ENCODE measurements around the gene FOXN1.

FOXN1 gene

GRCh38 chr17:28526381-28526780 lies 20.2 kb downstream of the FOXN1 start:
- DNase-seq (ENCODE audit: low spot score), result no peak

- DNase-seq (ENCODE audit: low spot score), result no peak
These were observed 21.1 kb downstream of the FOXN1 start for GRCh38 chr17:28527181-28527681.

GRCh38 chr17:28527859-28528258 lies 21.7 kb downstream of the FOXN1 start:
- no peak for DNase-seq (ENCODE audit: low spot score)

- DNase-seq (ENCODE audit: low spot score), result peak; percentile 42
These were observed 22.3 kb downstream of the FOXN1 start for GRCh38 chr17:28528327-28529012.

GRCh38 chr17:28529013-28529400 lies 22.9 kb downstream of the FOXN1 start:
- DNase-seq (ENCODE audit: low spot score), result no peak

- no peak for DNase-seq (ENCODE audit: low spot score)
These were observed 24.1 kb downstream of the FOXN1 start for GRCh38 chr17:28530250-28530649.

GRCh38 chr17:28530926-28531325 lies 24.8 kb downstream of the FOXN1 start:
- DNase-seq (ENCODE audit: low spot score), result no peak

- DNase-seq (ENCODE audit: low spot score), result no peak
These were observed 26.2 kb downstream of the FOXN1 start for GRCh38 chr17:28532050-28532960.

GRCh38 chr17:28533091-28533807 lies 27.1 kb downstream of the FOXN1 start:
- no peak for DNase-seq (ENCODE audit: low spot score)

GRCh38 chr17:28534740-28535375 lies 28.7 kb downstream of the FOXN1 start:
- no peak for DNase-seq (ENCODE audit: low spot score)

GRCh38 chr17:28536532-28537218 lies 30.5 kb downstream of the FOXN1 start:
- no peak for DNase-seq (ENCODE audit: low spot score)

- DNase-seq (ENCODE audit: low spot score), result no peak
These were observed 31.1 kb downstream of the FOXN1 start for GRCh38 chr17:28537219-28537610.

GRCh38 chr17:28538296-28538895 lies 32.2 kb downstream of the FOXN1 start:
- no peak for DNase-seq (ENCODE audit: low spot score)

GRCh38 chr17:28540231-28540630 lies 34.1 kb downstream of the FOXN1 start:
- no peak for DNase-seq (ENCODE audit: low spot score)

GRCh38 chr17:28541439-28541838 lies 35.3 kb downstream of the FOXN1 start:
- DNase-seq (ENCODE audit: low spot score), result no peak

GRCh38 chr17:28544402-28545140 lies 38.4 kb downstream of the FOXN1 start:
- DNase-seq (ENCODE audit: low spot score), result no peak

GRCh38 chr17:28545141-28545503 lies 39.0 kb downstream of the FOXN1 start:
- no peak for DNase-seq (ENCODE audit: low spot score)

GRCh38 chr17:28545787-28546415 lies 39.8 kb downstream of the FOXN1 start:
- no peak for DNase-seq (ENCODE audit: low spot score)

- DNase-seq (ENCODE audit: low spot score), result no peak
These were observed 41.0 kb downstream of the FOXN1 start for GRCh38 chr17:28547096-28547622.

Measured in GM03348 (cell line).